G401.6 (cell line): ENCODE results near the gene CAMK2A.

Source experiments
- FAIRE-seq: peaks from 2 replicates; lab custom pipeline; 2012; peaks lifted over from hg19 to GRCh38; lab: Jason Lieb, UNC

The CAMK2A gene

DNA sequence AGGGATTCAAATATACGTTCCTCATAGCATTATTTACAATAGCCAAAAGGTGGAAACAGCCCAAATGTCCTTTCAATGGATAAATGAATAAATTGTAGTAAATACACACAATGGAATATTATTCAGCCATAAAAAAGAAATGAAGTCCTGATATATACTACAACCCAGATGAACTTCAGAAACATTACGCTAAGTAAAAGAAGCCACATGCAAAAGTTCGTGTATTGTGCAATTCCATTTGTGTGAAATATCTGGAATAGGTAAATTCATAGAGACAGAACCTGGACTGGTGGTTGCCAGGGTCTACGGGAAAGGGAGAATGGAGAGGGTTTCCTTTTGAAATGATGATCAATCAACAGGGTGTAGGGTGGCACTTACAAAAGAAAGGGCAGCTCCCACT lies 25.7 kb upstream of the CAMK2A start:
- no peak for FAIRE-seq

DNA sequence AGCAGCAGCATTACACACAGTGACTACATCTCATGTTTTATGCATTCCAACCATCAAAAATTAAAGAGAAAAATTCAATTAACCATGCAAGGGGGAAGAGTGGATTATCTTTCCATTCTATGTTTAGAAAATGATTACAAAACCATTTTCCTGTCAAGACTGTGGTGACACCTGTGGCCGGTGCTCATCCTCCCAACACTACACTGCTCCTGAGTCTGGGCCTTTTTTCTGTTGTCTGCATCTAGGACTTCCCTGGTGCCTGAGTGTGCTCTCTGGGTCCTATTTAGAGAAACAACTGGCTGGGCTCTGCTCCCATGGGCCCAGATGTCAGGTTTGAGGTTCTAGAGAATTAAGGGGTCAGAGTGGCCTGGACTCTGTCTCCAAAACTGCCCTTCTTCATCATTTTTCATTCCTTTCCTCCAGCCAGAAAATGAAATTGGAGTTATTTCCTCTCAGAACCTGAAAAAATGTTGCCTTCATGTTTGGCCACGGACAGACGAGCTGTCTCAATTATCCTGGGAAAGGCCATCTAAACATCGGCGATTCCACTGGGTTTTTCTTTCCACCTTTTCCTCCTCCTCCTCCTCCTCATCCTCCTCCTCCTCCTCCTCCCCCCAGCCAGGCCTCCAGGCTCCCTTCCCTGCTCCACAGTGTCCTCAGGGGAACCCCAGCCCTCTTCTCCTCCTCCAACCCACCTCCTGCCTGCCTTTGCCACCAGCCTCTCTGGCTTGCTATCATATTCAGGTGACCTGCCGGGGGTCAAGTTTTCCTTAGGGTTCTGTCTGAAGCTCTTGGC lies 24.5 kb upstream of the CAMK2A start:
- no peak for FAIRE-seq

DNA sequence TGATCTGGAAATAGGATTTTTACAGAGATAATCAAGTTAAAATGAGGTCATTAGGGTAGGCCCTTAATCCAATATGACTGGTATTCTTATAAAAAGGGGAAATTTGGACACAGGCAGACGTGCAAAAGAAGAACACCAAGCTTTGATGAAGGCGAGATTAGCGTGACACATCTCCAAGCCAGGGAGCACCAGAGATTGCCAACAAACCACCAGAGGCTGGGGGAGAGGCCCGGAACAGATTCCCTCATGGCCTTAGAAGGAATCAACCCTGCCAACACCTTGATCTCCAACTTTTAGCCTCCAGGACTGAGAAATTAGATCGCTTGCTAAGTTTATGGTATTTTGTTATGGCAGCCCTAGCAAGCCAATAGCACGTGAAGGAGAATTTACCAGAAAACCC lies 23.9 kb upstream of the CAMK2A start:
- no peak for FAIRE-seq

DNA sequence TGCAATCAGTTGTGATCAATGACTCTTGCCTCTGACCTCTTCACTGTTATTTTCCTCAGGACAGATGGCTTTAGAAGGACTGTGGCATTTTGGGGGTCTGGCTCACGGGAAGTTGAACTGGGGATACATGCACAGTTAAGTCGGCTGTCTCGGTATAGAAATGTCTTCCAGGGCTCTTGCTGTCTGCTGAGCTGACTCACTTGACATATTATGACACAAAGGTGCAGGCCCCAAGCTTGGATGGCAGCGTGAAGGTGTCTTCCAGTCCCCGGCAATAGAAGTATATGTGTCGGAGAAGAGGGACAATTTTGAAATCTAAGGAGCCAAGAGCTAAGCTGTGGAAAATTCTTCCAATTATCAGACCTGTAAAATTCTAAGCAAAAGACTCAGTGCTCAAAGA lies 22.9 kb upstream of the CAMK2A start:
- FAIRE-seq: no peak

DNA sequence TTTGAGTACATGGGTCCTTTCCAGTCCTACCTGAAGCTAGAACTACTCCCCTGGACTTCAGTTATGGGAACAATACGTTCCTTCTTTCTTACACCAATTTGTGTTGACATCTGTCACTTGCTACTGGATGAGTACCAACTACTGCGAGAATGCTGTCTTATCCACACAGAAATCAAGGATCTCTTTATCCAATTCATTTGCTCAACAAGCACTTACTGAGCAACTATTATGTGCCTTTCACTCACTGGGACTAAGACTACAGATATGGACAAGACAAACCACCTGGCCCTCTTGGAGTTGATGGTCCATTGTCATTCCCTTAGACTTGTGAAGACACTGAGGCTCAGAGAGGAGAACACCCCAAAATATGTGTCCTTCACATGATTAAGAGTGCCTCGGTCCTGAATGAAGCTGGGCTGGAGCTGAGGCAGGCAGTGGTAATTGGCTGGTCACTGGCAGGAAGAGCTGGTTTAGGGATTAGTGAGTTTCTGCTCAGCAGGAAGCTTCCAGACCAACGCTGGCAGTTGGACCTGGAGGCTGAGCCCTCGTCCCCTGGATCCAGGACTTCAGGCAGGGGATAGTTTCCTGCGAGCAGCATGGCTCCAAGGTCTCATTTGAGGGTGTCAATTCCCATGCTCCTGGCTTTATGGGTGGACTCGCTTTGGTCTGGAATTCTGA lies 21.6 kb upstream of the CAMK2A start:
- FAIRE-seq: no peak

DNA sequence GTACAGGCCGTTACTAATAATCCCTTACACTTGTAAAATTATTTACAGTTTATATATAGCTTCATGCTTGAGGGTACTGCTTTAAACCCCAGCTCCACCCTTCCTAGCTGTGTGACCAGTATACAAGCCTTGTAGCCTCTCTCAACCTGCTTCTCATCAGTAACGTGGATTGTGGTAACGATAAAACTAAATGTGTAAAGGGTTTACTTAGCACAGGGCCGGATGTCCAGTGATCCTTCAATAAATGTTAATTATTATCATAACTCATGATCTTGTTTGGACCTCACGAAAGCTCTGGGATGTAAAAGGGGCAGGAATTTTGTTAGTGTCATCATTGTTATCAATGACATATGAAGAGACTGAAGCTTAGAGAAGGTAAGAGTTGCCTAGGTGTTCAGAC lies 20.7 kb upstream of the CAMK2A start:
- FAIRE-seq: no peak

DNA sequence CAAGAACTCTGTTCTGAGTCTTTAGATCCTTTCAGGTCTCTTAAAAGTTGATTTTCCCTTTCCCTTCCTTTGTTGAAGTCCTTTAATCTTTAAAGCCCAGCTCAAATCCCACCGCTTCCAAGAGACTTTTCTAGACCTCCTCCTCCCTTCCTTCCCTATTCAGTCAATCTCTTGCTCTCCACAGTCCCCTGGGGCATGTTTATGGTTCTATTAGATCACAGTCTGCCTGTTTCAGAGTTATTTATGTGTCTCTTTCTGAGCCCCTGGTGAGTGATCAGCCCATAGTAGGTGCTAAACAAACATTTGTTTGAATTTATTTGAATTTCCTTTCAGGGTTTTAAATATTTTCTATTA lies 20.3 kb upstream of the CAMK2A start:
- FAIRE-seq: no peak

DNA sequence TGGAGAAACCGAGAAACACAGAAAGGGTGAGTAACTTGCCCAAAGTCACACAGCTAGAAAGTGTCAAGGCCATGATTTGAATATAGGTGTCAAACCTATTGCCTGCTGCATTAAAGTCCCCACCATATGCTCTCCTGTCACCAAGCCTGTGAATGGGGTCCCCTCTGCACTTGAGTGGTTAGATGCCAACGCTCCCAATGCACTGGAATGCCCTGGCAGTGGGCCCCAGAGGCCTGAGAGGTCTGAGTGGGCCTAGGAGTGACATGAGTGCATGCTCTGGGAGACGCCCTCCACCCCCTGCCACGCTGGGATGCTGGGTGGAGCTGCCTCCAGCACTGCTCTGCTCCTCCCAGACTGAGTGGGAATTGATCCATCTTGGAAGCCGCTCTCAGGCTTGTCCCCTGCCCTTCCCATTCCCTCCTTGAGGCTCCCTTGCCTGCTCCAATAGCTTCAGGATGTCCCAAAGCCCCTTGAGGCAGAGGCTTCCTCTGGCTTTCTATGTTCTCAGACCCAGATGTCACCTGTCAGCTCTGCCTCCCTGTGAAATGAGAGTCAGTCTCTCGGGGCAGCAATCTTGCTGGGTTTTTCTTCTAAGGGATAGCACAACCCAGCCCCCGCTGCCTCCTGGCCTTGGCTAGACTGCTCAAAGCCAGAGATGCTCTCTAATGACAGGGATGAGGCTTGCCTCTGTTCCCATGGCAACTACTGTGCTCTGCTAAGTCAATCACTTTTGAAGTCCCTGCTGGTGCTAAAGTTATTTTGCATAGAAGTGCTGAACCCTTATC lies 19.7 kb upstream of the CAMK2A start:
- FAIRE-seq: no peak

DNA sequence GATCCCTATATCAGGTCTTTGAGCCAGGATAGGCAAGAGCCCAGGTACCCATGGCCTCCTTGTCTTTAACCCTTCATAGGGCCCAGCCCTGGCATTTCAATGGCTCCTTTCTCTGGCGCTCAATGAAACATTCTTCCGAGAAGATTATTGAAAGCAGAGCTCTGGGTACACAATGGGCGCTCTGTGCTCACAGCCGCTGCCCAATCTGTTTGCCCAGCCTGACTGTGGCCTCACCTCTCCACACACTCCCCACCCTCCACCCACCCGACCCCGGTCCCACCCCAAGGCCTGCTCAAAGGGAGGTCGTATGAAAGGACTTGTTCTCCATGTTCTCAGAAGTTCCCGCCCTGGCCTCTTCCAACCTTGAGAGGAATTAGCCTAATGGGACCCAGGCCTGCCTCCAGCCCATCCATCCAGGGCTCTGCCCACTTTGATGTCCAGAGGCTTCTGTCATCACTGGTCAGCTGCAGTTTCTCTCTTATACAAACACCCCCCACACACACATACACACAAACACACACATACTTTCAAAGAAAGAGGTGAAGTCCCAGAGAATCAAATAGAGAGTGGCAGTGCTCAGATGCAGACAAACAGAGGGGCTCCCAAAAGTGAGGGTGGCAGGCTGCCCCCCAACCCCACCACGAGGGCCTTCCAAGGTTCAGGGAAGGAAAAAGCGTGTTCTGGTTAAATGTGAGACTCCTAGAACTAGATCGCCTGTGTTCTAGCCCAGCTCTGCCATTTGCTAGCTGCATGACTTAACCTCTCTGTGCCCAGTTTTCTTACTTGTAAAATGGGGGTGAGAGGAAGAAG lies 18.2 kb upstream of the CAMK2A start:
- no peak for FAIRE-seq

DNA sequence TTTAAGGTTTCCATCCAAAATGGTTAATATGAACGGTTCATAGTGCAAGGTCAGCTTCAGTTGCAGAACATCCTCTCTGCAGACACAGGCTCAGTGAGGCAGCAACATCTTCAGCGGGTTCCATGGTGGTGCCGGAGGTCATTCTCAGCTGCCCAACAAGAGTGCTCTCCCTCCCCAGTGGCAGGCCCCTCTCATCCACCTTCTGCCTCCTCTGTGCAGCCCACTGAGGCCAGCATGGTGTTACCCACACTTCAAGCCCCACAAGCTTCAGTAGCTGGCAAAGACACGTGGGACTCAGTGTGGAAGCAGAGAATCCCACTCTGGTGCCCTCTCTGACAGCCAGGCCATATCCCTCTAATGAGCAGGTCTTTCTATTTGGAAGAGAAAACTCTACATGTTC lies 17.2 kb upstream of the CAMK2A start:
- no peak for FAIRE-seq

DNA sequence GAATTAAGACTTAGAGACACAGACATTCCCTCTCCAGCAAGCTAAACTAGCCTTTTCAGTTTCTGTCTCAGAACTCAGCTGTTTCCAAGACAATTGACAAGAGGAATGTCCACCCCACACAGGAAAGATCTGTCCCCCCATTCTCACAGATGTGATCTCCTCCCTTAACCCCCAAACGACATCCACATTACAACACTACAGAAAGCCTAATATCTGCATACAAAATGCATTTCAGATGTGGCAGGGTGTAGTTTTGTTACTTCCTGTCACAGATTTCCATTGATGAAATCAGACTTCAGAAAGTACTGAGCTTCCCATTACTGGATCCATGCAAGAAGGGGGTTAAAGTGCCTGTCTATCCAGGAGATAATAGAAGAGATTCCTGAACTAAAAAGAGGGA lies 16.0 kb upstream of the CAMK2A start:
- no peak for FAIRE-seq

DNA sequence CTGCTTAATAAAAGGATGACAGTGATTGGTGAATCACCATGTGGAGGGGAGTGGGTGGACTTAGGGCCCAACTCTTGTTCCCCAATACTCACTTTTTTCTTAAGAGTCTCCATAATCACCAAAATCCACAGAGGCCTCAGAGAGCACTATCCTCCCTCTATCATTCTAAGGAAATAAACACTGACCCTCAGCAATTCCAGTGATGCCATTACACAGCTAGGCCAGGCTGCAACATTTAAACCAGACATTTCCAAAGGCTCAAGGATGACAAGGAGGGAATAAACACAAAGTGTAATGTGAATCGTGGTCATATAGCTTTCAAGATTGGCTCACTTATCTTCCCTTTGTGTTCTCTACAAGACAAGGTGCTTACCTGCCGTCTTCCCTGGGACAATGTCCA lies 15.5 kb upstream of the CAMK2A start:
- no peak for FAIRE-seq

DNA sequence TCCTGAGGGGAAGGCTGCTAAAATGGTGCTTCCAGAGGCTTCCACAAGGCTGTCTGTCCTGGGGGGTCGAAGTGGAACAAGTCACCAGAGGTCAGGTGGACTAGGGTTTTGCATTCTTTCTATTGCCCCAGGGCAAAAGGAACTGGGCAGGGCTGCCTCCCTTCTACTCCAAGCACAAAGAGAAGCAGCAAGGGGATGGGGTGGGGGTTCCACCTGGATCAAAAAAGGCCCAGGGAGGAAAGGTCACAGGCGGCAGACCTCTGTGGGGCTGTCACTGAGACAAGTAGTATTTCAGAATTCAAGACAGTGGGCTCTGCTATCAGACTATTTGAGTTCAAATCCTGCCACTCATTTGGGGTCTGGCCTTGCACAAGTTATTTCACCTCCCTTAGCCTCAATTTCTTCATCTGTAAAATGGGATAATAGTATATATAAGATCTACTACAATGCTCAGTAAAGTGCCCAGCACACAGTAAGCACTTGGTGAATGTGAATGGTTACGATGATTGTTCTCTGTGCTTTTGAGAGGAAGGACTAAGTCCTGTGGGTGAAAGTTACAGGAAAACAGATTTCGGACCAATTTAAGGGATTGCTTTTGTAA lies 15.0 kb upstream of the CAMK2A start:
- FAIRE-seq: no peak

DNA sequence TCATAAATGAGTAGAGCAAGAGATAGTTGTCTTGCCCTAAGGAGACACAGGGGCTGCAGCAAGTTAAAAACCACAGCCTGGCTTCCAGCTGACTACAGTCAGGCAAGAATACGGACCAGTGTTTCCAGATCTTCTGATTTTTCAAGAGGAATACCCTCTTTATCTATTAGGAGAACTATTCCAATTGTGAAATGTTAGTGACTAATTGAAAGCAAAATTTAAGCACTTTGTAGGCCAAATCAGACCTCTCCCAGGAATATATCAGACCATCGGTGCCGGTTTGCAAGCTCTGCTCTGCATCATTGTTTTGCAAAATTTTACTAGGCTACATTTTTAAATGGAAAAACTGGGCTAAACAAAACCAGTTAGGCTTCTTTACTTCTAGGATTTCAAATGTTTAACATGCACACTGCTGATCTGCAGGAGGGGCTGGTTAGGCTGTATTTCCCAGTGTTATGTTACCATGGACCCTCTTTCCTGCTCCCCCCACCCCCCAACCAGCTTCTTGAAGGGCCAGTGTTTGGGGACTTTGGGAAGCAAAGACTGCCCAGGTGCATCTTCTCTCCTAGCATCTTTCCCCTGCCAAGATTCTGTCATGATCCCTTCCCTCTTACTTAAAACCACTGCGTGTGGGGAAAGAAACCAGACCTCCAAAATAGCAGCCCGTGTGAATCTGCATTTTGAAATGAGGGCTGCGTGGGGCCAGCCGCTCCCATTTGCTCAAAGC lies 14.2 kb upstream of the CAMK2A start:
- FAIRE-seq: peak; percentile 13

DNA sequence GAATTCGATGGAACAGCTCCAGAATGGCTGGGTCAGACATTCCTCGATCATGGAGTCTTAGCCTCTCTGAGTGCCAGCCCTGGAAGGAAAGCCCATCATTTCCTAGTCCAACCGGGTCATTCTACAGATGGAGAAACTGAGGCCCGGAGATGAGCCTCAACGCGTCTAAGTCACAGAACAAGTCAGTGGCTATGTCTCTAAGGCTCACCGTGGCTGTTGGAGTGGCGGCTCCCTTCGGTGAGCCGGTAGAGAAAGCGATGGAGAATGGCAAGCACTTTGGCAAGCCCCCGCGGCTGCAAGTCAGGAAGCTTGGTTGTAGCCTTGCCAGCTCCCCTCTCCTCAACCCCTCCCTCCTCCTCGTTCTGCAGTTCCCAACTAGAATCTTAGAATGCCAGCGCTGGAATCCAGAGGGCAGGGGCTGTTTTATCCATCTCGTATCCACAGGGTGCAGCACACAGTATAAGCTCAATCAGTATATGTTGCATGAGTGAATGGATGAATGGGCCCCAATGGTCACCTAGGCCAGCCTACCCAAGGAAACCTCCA lies 13.6 kb upstream of the CAMK2A start:
- no peak for FAIRE-seq

DNA sequence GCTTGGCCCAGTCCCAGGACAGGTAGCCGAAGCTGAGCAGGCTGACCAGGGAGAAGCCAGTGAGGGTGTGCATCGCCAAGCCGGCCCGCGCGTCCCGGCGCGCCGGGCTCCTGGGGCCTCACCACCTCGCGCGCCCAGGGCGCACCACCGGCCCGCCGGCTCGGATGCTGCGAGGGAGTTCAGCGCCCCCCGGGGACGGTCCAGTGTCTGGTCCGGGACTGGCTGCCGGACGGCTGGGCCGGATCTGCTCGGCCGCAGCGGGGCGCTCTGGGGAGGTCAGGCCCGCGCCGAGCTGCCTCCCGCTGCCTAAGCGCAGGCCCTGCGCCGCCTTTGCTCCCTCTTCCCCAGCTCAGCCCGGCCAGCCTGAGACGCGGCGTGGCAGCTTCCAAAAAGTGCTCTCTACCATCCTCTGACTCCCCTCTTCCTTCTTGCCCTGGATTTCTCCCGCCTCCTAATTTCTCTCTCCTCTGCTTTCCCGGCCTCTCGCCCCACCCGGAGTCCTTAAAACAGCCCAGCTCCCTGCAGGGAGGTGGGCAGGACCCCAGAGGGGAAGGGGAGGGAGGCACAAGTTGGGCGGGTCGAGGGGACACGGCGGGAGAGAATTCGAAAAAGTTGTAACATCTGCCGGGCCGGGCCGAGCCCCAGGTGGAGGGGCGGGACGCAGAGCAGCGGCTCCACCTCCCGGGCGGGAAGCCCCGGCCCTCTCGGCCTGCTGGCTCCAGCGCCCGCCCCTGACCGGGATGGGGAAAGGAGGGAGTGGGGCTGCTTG lies 12.9 kb upstream of the CAMK2A start, which contains the start of gene ARSI:
ARSI (minus strand) TSS at position 605 of the 769 bp plus-strand sequence; CDS start at position 73, 532 bp downstream.
- peak; percentile 96 for FAIRE-seq

DNA sequence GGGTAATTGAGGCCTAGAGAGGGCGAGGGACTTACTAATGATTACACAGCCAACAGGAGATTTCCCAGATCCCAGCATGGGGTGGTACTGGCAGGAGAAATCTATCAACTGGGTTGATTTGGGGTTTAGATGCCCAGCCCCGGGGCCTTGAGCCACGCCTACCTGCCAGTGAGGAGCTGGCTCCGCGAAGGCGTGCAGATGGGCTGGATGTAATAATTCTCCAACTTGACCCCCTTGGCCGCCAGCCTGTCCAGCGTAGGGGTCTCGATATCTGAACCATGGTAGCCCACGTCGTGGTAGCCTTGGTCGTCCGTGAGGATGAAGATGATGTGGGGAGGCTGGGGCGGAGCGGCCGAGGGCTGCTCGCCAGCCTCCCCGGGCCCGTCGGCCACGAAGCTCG lies 12.3 kb upstream of the CAMK2A start:
- peak; percentile 23 for FAIRE-seq

DNA sequence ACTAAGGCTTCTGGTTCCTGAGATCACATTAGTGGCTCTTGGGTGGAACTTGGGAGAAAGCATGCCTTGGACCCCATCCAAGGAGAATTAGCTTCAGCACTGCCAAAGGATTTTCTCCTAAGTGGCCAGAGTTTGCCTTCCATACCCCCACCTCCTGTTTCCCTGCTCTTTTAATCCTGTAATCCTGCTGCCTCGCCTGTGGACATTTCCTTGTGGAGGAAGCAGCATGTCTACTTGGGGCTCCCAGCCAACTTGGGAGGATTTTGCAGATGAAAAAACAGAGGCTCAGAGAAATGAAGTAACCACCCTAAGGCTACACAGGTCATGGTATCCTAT lies 11.6 kb upstream of the CAMK2A start:
- FAIRE-seq: no peak

DNA sequence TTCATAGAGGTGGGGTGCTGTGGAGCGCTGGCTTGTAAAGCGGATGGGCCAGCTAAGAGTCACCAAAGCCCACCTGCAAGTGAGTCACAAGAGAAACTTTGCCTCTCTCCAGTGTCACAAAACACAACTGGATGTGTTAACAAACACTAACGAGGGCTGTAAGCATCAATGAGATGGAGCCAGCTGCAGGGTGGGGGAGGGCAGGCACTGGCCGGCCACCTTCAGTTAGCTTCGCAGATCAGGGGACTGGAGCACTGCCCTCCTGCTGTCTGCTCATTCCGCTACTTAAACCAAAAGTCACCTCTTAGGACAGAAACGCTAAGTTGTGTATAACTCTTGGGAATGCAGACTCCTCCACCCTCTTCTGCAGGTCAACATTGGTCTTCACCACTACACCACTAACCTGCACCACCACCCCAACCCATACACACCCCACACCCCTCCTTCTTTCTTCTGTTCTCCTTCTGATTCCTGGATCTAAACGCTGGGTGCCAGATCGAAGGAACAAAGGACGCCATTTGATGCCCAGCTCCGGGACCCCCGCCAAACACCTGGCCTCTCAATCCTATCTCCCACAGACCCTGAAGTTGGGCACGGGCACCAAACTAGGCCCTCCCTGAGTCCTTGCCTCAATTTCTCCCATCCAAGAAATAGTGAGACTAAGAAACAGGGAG lies 11.1 kb upstream of the CAMK2A start:
- peak; percentile 17 for FAIRE-seq
